DOHH2 (cell line): ENCODE measurements around the gene FOXB2.

ENCODE experiments used
- EZH2phosphoT487 ChIP-seq: fragments of 200-600 bp; sonication (generic); IDR thresholded peaks from 2 replicates; pipeline ENCODE4 v1.6.1; 2017; ENCODE audit warnings: borderline replicate concordance, mild to moderate bottlenecking, antibody characterized with exemption, low read length, moderate library complexity, mixed read lengths
- TF ChIP-seq, protein P1 (sequence below): fragments of 200-600 bp; sonication (generic); IDR thresholded peaks from one replicate; pipeline ENCODE4 v1.5.1; 2014; ENCODE audit warnings: antibody characterized with exemption, mild to moderate bottlenecking, low read depth, low read length; ENCODE audit not compliant: poor library complexity, severe bottlenecking

DNA sequence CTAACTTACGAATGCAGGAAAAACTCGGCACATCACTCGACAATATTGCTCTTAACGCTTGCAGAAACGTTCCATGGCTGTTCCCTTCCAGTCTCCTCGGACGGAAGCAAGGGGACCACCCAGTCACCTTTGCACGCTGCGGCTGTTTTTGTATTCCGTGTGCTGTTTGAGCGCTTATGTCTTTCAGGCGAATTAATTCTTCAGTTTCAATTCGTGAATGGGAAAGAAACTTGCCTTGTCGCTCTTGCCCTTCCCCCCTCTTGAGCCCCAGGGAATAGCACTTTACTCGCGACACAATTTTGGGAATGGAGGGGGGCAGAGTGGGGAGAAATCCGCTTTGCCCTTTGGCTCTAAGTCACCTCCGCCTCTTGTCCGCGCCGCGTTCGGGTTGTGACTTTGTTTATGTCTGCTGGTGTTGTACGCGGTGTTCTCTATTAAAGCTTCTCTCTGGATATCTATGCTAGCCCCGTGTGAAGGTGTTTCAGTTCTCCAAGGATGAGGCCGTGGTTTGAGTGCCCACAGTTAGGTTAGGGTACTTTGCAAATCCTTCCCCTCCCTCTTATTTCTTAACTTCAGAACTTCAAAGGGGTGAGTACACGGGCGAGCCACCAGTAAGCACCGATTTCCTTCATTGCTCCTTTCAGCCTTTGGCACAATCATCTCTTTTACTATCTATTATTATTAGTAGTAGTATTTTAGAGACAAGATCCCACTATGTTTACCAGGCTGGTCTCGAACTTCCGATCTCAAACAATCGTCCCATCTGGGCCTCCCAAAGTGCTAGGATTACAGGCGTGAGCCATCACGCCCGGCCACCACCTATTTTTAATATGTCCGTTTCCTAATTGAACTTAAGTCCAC lies 2.7 kb downstream of the FOXB2 start:
- TF ChIP-seq, protein P1, sequence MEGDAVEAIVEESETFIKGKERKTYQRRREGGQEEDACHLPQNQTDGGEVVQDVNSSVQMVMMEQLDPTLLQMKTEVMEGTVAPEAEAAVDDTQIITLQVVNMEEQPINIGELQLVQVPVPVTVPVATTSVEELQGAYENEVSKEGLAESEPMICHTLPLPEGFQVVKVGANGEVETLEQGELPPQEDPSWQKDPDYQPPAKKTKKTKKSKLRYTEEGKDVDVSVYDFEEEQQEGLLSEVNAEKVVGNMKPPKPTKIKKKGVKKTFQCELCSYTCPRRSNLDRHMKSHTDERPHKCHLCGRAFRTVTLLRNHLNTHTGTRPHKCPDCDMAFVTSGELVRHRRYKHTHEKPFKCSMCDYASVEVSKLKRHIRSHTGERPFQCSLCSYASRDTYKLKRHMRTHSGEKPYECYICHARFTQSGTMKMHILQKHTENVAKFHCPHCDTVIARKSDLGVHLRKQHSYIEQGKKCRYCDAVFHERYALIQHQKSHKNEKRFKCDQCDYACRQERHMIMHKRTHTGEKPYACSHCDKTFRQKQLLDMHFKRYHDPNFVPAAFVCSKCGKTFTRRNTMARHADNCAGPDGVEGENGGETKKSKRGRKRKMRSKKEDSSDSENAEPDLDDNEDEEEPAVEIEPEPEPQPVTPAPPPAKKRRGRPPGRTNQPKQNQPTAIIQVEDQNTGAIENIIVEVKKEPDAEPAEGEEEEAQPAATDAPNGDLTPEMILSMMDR = no peak
- TF ChIP-seq EZH2phosphoT487 = no peak
